Neural cell (in vitro differentiated cells): ENCODE measurements around the gene ZDHHC7.

Source experiments
- EP300 ChIP-seq: fragments of 450-650 bp; conservative IDR thresholded peaks from 2 replicates; pipeline ENCODE4 v1.6.1; 2014; ENCODE audit warnings: antibody characterized with exemption, mild to moderate bottlenecking, moderate library complexity; ENCODE audit not compliant: poor library complexity, severe bottlenecking
- EZH2 ChIP-seq: fragments of 200-600, 300-800 bp; shearing (Covaris generic), sonication (generic); IDR thresholded peaks from 2 replicates; pipeline ENCODE4 v1.6.1; 2014; ENCODE audit warnings: antibody characterized with exemption, low read length, borderline replicate concordance, mild to moderate bottlenecking; ENCODE audit not compliant: insufficient read depth, poor library complexity, severe bottlenecking
- MXI1 ChIP-seq: fragments of 450-650 bp; conservative IDR thresholded peaks from 2 replicates; pipeline ENCODE4 v1.6.1; 2014; ENCODE audit warnings: antibody characterized with exemption, mild to moderate bottlenecking; ENCODE audit not compliant: poor library complexity, severe bottlenecking
- TF ChIP-seq, protein P1 (sequence below): fragments of 450-650 bp; IDR thresholded peaks from 2 replicates; pipeline ENCODE4 v1.5.1; 2014; ENCODE audit warnings: antibody characterized with exemption, mild to moderate bottlenecking, moderate library complexity; ENCODE audit not compliant: poor library complexity, severe bottlenecking

DNA sequence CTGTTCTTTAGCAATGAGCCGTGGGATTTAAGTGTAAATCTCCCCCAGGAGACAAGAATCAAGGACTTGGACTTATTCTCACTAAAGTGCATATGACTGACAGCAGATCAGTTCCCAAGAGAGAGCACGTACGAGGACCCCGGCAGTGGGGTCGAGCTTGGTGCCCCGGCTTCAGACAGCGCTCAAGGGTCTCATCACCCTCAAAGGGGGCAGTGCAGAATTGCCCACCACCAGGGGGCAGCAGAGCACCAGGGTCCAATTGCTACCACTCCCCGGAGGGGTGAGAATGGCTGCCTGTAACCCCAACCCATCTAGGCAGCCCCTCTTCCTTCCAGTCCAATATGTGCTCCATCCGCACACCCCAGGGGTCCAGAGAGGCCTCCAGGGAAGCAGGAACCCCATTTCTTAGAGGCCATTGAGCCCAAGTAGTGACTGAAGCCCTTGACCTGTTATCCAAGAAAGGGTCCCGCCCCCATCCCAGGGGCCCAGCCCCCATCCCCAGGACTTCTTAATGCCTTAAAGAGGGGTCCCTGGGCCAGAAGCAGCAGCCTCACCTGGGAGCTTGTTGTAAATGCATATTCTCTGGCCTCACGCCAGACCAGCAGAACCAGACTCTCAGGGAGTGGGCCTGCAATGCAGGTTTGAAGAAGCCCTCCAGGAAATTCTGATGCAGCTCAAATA, 86.1 kb downstream of the ZDHHC7 start:
- TF ChIP-seq, protein P1, sequence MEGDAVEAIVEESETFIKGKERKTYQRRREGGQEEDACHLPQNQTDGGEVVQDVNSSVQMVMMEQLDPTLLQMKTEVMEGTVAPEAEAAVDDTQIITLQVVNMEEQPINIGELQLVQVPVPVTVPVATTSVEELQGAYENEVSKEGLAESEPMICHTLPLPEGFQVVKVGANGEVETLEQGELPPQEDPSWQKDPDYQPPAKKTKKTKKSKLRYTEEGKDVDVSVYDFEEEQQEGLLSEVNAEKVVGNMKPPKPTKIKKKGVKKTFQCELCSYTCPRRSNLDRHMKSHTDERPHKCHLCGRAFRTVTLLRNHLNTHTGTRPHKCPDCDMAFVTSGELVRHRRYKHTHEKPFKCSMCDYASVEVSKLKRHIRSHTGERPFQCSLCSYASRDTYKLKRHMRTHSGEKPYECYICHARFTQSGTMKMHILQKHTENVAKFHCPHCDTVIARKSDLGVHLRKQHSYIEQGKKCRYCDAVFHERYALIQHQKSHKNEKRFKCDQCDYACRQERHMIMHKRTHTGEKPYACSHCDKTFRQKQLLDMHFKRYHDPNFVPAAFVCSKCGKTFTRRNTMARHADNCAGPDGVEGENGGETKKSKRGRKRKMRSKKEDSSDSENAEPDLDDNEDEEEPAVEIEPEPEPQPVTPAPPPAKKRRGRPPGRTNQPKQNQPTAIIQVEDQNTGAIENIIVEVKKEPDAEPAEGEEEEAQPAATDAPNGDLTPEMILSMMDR: no peak
- TF ChIP-seq MXI1: no peak
- TF ChIP-seq EP300: no peak
- TF ChIP-seq EZH2: no peak
